ENCODE results near the gene PVALEF. TPM values are rescaled to one million over a fixed set of nuclear protein-coding genes. Genes with fewer than 3 reads are reported as not detected.

Gene PVALEF
- total RNA-seq, 1 experiment from 2014 or later: not detected

DNA sequence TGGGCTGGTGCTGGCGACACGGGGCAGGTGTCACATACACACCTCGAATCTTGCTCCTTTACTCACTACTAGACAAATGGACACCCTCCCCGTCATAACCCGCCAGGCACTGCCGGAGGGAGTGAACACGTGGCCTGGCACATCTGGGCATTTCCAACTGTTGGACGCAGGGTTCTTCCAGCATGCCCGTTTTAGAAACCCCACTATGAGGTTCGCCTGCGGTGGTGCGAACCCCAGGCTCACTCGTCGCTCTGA lies 64.3 kb downstream of the PVALEF start:
- H3K23ac ChIP-seq (ENCODE audit: insufficient read length, low read depth, low read length): no peak overlapping the region
- no peak overlapping the region for H3K27ac ChIP-seq (ENCODE audit: insufficient read length, low read depth, low read length)
- no peak for DNase-seq
- H3K14ac ChIP-seq (ENCODE audit: insufficient read depth, low read length): no peak overlapping the region
- no peak overlapping the region for H3K56ac ChIP-seq (ENCODE audit: insufficient read length, low read depth, low read length)
- Mint-ChIP-seq H3K4me1 (no peaks in the 10 kb centered on the region), H3K4me3 (no peak overlapping the region), H3K27ac (no peak overlapping the region), H3K9me3 (no peaks in the 10 kb centered on the region; a peak in 1 of 5 replicates), H3K27me3 (ENCODE audit: low read depth) (peaks cover 8% of the 10 kb centered on the region), H3K36me3 (ENCODE audit: insufficient read depth in 1 of 3, low read depth in 3 of 3) (peaks cover 8 to 18% (median 14%) of the 10 kb centered on the region in 3 experiments)
- TF ChIP-seq, protein P1, sequence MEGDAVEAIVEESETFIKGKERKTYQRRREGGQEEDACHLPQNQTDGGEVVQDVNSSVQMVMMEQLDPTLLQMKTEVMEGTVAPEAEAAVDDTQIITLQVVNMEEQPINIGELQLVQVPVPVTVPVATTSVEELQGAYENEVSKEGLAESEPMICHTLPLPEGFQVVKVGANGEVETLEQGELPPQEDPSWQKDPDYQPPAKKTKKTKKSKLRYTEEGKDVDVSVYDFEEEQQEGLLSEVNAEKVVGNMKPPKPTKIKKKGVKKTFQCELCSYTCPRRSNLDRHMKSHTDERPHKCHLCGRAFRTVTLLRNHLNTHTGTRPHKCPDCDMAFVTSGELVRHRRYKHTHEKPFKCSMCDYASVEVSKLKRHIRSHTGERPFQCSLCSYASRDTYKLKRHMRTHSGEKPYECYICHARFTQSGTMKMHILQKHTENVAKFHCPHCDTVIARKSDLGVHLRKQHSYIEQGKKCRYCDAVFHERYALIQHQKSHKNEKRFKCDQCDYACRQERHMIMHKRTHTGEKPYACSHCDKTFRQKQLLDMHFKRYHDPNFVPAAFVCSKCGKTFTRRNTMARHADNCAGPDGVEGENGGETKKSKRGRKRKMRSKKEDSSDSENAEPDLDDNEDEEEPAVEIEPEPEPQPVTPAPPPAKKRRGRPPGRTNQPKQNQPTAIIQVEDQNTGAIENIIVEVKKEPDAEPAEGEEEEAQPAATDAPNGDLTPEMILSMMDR (conservative IDR thresholded peaks at IDR 0.05): no peak
- H4K20me1 ChIP-seq (ENCODE audit: control insufficient read depth, insufficient read depth, insufficient read length): peaks cover 2% of the 10 kb centered on the region
- H4K5ac ChIP-seq (ENCODE audit: insufficient read length, low read depth, low read length): no peak overlapping the region
- no peak overlapping the region for H2BK15ac ChIP-seq (ENCODE audit: low read depth, low read length)
- H2BK12ac ChIP-seq (ENCODE audit: insufficient read length, low read depth, low read length): no peak overlapping the region
- no peaks in the 10 kb centered on the region for H3K9me3 ChIP-seq (ENCODE audit: control insufficient read depth, low read depth, low read length)
- no peak overlapping the region for H2BK20ac ChIP-seq (ENCODE audit: low read depth, low read length, poor library complexity, severe bottlenecking)
- no peaks in the 10 kb centered on the region for H3K79me1 ChIP-seq (ENCODE audit: insufficient read depth, low read depth, low read length, poor library complexity, severe bottlenecking)
- no peak overlapping the region for H2BK120ac ChIP-seq (ENCODE audit: low read depth, low read length, poor library complexity, severe bottlenecking)
- H3K23me2 ChIP-seq (ENCODE audit: insufficient read length, low read depth, low read length, poor library complexity, severe bottlenecking): no peaks in the 10 kb centered on the region
- no CpG with 5 or more reads among the region's 14 CpGs for WGBS (ENCODE audit: extremely low coverage, insufficient read length, low lambda C conversion rate)
- H2AFZ ChIP-seq (ENCODE audit: low read length): no peak overlapping the region
- no peak overlapping the region for H3K18ac ChIP-seq (ENCODE audit: insufficient read length, low read depth, low read length)
- no peaks in the 10 kb centered on the region for H3K79me2 ChIP-seq (ENCODE audit: insufficient read depth, low read length)
- H3T11ph ChIP-seq (ENCODE audit: low read length): no peak overlapping the region
- no peak overlapping the region for H2AK5ac ChIP-seq (ENCODE audit: insufficient read length, low read length)
- H3K27me3 ChIP-seq (ENCODE audit: insufficient read depth, low read length): no peaks in the 10 kb centered on the region
- H3K4ac ChIP-seq (ENCODE audit: low read depth, low read length): no peak overlapping the region
- H4K8ac ChIP-seq (replicated peaks; ENCODE audit: insufficient read length, low read depth, low read length): no peak overlapping the region
- H3K4me2 ChIP-seq (ENCODE audit: insufficient read depth, insufficient read length, low read length): no peak overlapping the region
- no peaks in the 10 kb centered on the region for H3K4me1 ChIP-seq (ENCODE audit: insufficient read depth, low read length)
- H2BK5ac ChIP-seq (ENCODE audit: insufficient read length, low read length): no peak overlapping the region
- H3K9ac ChIP-seq (ENCODE audit: extremely low read depth, insufficient read length, low read length): no peak overlapping the region
- no peak overlapping the region for H4K91ac ChIP-seq (ENCODE audit: insufficient read length, low read depth, low read length)

Measured in H9 (cell line).